Embryonic facial prominence (tissue), 1 donor: ENCODE data around the gene MDH1B.
"Not testable (repeated sequence)": the region's sequence is repeated elsewhere in the genome, so short reads cannot be mapped to it uniquely, and the experiment has no call there.

Experiments used
- DNase-seq: peaks from one replicate; pipeline ENCODE4 v3.0.0-alpha.2; 2016; ENCODE audit errors: extremely low spot score

The MDH1B gene

DNA sequence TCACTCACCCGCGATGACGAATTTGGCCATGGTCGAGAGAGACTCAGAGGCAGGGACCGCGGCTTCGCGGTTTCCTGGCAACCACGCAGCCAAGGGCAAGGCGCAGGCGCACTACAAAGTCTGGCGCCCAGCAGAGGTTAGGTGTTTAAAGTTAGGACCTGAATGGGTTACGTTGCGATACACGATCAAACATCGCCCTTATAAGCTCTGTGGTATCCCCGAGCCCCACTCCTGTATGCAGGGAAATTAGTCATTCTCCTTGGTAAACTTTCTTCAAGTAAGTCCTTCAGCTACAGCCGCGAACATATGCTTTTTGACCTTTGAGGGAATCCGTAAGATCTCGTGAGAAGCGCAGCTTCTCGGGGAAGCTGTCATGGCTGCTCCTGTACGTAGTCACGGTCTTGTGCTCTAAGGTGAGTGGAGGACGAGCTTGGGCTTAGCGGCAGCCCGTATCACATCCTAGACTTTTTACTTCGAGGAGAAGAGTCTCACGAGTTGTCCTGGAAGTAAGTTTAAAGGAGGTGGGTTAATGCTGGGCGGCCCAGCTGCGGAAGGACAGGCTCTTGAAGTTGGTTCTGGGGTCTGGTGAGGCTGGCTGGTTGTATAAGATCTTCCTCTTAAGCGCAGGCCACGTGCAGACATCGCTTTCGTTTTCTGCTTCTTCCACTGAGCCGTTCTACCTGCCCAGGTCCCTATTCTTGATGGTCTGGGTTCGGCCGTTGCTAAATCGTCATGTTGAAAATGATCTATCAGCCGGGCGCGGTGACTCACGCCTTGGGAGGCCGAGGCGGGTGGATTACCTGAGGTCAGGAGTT lies at the start of gene MDH1B, which contains the start of gene FASTKD2:
MDH1B (minus strand) TSS at position 87 of the 815 bp plus-strand sequence; CDS start at position 30, 57 bp downstream.
FASTKD2 (plus strand) TSS at position 365 of the 815 bp plus-strand sequence. CDS start 1,088 bp downstream, outside the sequence.
- peak; percentile 89 for DNase-seq

- no peak for DNase-seq
Observed at GRCh38 chr2:206814498-206814897, 49.4 kb upstream of the MDH1B start.

DNA sequence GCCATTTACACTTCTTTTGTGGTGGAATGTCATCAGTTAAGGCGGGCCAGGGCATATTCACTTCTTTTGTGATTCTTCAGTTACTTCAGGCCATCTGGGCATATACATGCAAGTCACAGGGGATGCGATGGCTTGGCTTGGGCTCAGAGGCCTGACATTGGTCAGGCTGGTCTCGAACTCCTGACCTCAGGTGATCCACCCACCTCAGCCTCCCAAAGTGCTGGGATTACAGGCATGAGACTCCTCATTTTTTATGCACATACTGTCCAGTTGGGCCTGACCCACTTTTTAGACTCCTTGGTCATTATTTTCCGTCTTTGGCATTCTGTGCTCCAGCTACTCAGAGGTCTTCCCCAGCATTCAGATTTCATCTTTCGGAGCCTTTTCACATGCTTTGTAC lies 47.3 kb upstream of the MDH1B start:
- DNase-seq, result not testable (repeated sequence)

GRCh38 chr2:206807624-206808023 lies 42.5 kb upstream of the MDH1B start:
- not testable (repeated sequence) for DNase-seq

DNA sequence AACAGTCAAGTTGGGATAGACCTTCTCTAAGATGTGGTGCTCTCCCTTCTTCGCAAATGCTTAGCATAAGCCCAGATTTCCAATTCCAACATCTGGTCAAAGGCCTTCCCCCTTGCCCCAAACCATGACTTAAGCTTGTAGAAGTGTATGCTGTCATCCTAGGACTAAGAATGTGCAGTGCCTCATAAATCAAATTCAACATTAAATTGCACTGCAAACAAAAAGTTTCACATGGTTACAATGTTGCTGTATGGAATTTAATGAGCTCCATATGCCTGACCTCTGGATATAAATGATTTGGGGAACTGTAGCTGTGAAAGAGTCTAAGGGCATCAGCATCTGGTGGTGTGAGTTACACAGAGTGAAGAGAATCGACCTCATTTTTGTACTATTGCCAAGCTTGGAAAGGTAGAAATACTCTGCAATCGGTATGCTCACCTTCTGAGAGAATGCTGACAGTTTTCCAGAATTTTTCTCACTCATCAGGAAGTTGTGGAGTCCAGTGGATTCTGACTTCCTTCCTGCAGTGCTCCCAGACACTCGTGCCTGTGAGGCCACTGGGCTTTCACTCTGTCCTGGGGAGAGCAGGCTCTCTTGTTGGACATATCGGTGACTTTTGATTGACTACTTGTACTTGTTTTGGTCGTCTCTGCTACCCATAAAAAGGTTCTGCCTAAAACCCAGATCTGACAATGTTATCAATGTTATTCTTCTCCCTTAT lies 40.9 kb upstream of the MDH1B start:
- DNase-seq, result peak; percentile 62

- DNase-seq, result no peak
Observed at GRCh38 chr2:206804326-206804725, 39.2 kb upstream of the MDH1B start.

GRCh38 chr2:206802654-206803514 lies 37.8 kb upstream of the MDH1B start:
- DNase-seq, result no peak

DNA sequence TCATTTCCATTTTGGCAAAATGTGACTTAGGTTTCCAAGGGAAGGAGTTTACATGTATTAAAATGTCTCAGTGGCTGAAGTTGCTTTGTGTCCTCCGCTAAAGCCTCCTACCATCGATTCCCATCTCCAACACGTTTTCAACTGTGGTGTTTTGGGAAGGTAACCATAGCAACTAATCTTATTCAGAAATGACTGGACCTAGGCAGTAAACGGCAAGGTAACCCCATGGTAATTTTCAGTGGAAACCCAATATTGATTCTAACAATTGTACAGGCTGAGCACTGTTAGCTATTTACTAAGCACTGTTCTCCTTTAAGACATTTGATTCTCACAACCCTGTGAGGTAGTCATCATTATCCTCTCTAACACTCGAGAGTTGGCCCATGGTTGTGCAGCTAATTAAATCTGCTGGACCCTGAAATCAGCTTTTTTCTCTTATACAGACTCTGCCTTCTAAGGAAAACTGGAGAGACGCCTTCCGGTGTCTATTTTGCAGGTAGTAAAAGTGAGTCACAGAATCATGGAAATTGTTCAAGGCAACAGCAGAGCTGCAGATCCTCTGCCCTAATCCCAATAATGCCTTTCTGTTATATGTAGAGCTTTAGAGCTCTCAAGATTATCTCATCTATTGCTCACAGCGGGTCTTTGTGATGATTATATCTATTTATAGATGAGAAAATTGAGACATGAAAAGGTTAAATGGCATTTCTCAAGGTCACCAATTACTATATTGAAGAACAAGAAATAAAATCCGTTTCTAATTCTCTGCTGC lies 36.5 kb upstream of the MDH1B start:
- DNase-seq, result no peak

DNA sequence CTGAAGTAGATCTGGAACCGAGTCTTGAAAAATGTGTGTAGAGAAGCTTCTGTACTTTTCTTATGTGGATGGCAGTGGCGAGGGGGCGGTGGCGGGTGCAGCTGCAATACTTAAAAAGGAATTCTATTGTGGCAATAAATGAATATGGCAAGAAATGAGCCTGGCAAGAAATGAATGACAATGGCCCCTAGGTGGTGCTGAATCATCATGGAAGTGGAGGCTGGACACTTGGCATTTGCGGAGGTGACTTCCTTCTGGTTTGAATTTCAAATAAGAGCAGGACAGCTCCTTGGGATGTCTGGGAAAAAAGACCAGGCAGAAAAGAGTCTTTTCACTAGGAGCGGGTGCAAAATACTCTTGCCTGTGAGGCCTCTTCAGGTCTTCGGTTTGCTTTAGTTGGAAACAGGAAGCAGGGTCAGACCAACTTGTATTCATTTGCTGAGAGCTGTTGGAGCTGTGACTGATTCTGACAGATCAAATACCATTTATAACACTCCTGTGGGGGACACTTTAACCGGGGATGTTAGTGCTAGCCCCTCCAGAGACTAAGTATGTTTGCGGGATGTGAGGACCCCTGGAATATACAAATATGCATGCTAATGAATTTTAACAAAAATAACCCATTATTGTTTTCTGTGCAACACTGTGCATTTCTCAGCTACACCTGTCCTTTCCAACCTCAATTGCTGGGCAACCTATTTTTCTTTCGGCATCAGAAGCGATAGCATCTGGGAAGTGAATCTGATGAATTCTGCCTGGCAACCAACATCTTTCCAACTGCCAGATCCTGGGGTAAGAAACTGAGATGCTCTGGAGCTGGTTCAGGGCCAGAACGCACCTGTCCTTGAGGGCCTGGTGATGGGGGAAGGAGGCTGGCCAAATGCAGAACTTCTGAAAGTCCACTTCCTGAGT lies 35.6 kb upstream of the MDH1B start:
- DNase-seq, result no peak

DNA sequence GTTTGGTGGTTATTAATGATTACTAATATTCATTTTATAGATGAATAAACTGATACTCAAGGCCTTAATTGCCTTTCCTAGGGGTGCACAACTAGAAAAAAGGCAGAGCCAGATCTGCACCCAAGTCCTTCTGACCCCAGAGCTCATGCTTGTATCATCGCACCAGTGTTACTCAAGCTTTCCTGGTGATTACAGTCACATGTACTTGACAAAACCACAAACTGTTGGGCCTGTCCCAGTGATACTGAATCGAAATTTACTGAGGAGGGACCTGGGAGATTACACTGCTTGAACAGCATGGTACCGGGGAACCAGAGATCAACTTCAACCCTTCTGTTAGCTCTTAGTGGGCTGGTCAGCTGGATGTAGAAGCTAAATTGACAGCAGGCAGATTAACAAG lies 34.0 kb upstream of the MDH1B start:
- DNase-seq, result no peak

- DNase-seq, result no peak
Observed at GRCh38 chr2:206798000-206798399, 32.9 kb upstream of the MDH1B start.

GRCh38 chr2:206797376-206797775 lies 32.2 kb upstream of the MDH1B start:
- no peak for DNase-seq

DNA sequence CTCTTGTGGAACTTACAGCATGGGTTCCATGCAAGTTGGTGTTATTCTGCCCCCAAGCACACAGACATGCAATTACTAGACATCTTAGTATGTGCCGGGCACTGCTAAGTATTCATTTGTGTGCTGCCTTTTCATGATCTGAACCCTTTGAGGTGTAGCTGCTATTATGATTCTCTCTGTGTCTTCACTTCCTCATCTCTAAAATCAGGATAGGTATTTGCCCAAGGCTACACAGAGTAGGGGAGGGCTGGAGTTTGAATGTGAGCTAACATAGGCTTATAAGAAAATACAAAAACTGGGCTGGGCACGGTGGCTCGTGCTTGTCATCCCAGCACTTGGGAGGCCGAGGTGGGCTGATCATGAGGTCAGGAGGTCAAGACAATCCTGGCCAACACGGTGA lies 27.5 kb upstream of the MDH1B start:
- DNase-seq, result no peak

DNA sequence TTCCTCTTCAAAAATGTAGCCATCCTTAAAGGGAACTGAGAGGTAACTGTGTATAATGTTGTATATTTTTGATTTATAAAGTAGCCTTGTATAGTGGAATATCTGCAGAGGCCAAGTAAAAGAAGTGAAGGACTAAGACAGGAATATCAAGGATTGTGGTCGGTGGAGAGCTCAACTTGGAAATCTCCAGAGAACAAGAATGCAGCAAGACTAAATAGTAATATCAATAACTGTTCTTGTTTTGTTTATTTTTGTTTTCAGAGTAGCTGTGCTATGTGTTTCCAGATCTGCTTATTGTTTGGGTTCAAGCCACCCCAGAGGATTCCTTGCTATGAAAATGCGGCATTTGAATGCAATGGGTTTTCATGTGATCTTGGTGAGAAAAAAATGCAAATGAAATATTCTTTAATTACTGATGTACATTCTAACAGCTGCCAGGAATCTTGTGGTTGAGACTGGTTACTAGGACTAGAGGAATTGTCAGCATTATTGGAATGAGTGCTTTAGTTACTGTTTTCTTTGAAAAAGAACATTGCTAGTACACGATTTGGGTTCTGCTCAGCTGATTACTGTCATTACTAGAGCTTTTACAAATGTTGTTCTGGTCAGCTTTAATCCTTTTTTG lies 25.3 kb upstream of the MDH1B start:
- DNase-seq, result no peak

DNA sequence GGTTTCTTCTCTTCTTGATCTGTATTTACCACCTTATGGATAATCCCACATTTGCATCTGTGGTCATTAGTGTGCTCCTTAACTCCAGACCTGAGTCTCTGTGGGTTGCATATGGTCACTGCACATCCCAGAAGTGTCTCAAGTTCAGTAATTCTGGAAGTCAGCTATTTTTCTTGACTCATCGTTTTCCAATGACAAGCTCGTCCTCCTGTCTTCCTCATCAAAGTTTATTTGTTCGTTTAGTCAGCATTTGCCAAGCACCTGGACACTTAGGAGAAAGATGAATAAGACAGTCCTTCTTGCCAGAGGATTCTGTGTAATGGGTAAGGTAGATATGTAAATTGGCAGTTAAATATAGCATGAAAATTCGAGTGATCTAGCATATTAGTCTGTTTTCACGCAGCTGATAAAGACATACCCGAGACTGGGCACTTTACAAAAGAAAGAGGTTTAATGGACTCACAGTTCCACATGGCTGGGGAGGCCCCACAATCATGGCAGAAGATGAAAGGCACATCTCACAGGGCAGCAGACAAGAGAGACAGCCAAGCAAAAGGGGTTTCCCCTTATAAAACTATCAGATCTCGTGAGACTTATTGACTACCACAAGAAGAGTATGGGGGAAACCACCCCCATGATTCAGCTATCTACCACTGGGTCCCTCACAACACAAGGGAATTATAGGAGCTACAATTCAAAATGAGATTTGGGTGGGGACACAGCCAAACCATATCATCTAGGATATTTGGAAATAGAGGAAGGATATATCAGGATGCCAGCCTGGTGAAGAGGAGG lies 19.6 kb upstream of the MDH1B start:
- no peak for DNase-seq

GRCh38 chr2:206783718-206784117 lies 18.6 kb upstream of the MDH1B start:
- DNase-seq, result no peak

- no peak for DNase-seq
Observed at GRCh38 chr2:206780671-206781070, 15.5 kb upstream of the MDH1B start.

DNA sequence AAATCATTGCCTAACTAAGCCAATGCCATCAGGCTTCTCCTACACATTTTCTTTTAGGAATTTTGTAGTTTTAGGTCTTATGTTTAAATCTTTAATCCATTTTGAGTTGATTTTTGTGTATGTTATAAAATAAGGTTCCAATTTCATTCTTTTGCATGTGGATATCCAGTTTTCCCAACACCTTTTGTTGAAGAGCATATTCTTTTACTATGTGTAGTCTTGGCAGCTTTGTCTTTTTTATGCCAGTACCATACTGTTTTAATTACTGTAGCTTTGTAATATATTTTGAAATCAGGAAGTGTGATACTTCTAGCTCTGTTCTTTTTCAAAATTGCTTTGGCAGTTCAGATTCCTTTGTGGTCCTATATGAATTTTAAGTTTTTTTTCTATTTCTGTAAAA lies 11.3 kb upstream of the MDH1B start:
- no peak for DNase-seq

DNA sequence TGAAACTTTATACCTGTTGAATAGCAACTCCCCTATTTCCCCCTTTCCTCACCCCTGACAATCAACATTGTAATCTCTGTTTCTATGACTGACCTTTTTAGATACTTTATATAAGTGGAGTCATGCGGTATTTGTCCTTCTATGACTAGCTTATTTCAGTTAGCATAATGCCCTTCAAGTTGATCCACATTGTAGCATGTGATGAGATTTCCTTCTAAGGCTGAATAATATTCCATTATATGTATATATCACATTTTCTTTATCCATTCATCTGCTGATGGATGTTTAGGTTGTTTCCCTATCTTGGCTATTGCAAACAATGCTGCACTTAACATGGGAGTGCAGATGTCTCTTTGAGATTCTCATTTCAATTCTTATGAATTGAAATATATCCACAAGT lies 9.7 kb upstream of the MDH1B start:
- DNase-seq, result no peak
